Caki2 (cell line): ENCODE results near the gene KLK6. TPM values are rescaled to one million over a fixed set of nuclear protein-coding genes. Genes with fewer than 3 reads are reported as not detected.

Source experiments
- DNase-seq: peaks from one replicate; pipeline ENCODE4 v3.0.0-alpha.2; 2015; ENCODE audit warnings: low read depth
- in situ Hi-C: cut with HindIII; loops from 2 replicates; pipeline ENCODE4 v1.10.0; 2016; ENCODE audit warnings: low sequenced_read_pairs, low pct_unique_long_range_greater_than_20kb, mixed read lengths
- total RNA-seq: library from RNA; depleted of rRNA; stranded (reverse); fragments of >200 nt; shearing (Covaris generic); gene quantifications from 2 replicates; pipeline ENCODE4 v1.2.3, GENCODE V29; 2014; ENCODE audit warnings: low replicate concordance; rRNA removed

The KLK6 gene
- total RNA-seq = not detected in 2 replicates

GRCh38 chr19:50969413-50969760 lies at the start of gene KLK6:
Gene KLK6, minus strand, starts transcription at chr19:50969591. Its CDS starts 1,487 bp downstream, at chr19:50968104.
- in situ Hi-C loops = no loop called here

GRCh38 chr19:51018745-51019543 lies 49.6 kb upstream of the KLK6 start:
- in situ Hi-C loops = no loop called here
- DNase-seq = no peak

More at GRCh38 chr19:50969413-50969760, at the start of gene KLK6:
- DNase-seq = no peak

DNA sequence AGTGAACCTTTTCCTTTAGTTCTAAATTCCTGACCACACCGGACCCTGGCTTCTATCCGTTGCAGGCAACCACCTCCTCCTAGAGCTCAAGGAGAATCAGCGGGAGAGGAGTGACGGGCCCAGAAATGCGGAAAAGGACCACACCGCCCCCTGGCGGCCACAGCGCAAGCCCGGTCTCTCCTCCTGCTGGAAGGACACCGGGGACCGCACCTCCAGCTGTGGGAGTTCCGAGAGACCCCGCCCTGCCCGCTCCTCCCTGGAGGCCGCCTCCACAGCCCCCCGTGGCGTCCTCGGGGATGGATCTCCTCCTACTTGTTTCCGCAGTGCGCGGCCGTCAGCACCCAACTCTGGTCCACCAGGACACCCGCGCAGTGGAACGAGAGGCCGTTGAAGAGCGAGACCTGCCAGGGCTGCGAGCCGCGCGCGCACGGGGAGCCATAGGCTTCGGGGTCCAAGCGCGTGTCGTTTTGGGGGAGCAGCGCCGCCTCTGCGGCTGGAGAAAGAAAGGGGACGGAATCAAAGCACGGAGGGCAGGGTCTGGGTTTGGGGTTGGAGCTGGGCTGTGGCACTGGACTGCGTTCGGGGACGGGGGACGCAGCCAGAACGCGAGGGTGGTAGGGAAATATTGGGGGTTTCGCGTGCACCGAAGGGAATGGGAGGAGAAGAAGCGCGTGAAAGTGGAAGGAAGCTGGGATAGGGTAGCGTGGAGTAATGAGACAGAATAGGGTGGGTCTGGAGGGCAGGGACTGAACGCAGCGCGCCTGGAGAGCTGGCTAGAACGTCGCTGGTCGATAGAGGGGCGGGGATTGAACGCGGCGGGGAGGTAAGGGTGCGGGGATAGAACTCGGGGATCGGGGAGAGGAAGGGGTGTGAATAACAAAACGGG lies 47.6 kb upstream of the KLK6 start:
- in situ Hi-C loops = no loop called here
- DNase-seq = peak; percentile 41

DNA sequence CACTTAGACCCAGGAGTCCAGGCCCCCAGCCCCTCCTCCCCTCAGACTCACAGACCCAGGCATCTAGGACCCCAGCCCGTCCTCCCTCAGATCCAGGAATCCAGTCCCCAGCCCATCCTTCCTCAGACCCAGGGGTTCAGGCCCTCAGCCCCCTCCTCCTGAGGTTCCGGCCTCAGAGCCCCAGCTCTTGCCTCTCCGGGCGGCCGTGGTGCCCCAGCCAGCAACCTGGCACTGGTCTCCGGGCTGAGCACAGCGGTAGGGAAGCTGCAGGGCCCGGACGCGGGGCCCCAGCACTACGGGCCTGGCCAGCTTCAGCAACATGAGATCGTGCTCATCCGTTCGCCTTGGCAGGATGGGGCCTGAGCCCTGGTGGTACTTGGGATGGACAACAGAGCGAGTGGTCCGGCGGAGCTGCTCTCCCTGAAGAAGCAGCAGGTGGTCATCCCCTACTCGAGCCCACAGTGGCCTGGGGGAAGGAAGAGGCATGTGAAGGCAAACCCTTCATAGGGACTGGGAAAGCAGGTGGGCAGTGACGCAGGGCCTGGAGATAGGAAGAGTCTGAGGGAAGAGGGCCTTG lies 46.4 kb upstream of the KLK6 start:
- in situ Hi-C loops = no loop called here

DNA sequence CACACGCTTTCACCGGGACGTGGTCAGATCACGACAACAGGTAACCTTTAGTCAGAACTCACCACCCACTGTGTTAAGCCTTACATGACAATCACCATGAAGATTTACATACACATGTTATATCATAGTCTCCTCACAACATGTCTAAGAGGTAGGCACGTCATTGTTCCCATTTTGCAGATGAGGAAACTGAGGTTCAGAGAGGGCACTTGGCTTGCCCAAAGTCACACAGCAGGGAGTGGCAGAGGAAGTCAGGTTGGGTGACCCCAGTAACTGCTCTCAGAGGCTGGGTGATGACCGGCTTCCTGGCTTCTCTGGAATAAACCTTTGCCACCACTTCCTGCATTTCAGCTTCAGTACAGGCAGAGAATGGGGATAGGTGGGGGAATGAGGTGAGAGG lies 44.9 kb upstream of the KLK6 start:
- in situ Hi-C loops = no loop called here
- no peak for DNase-seq

More for the DNA sequence above, 46.4 kb upstream of the KLK6 start:
- DNase-seq = no peak

DNA sequence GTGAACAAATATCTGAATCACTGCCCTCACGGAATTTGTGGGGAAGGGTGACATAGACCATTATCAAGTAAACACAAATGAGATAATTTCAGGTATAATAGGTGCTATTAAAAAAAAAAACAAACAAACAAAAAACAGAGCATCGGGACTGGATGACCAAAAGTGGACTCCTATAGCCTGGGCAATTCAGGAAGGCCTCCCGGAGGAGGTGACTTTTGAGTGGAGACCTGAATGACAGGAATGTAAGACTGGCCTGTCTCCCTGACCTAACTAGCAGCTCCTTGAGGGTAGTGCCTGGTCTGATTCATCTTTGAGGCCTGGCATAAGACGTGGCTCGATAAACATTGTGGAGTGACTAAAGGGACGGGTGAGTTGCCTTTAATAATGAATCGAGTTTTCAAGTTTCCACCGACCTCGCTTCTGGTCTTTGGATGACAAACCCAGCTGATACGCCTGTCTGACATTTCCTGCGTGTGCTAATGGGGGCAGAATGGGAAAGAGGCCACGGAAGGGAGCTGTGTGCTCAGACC lies 43.3 kb upstream of the KLK6 start:
- no peak for DNase-seq
- in situ Hi-C loops = no loop called here

GRCh38 chr19:51010066-51010795 lies 40.8 kb upstream of the KLK6 start:
- in situ Hi-C loops = no loop called here
- no peak for DNase-seq

GRCh38 chr19:51009061-51009891 lies 39.9 kb upstream of the KLK6 start:
- DNase-seq = no peak
- in situ Hi-C loops = no loop called here

GRCh38 chr19:51007488-51007887 lies 38.1 kb upstream of the KLK6 start:
- in situ Hi-C loops = no loop called here

GRCh38 chr19:51006406-51006805 lies 37.0 kb upstream of the KLK6 start:
- no peak for DNase-seq
- in situ Hi-C loops = no loop called here

More at GRCh38 chr19:51007488-51007887, 38.1 kb upstream of the KLK6 start:
- DNase-seq = no peak

DNA sequence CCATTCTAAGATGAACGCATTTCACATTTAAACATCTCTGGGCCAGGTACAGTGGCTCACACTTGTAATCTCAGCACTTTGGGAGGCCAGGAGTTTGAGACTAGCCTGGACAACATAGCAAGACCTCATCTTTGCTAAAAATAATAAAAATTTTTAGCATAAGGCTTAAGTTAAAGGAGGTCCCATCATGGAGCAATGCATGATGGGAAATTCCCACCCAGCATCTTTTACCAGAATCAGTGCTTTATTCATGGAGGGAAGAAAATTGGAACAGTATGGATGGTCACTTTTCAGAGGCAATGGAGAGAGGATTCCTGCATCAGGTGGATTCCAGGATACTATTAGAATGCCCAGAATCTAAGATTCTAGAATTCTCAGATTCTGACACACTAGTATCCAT lies 35.9 kb upstream of the KLK6 start:
- DNase-seq = no peak
- in situ Hi-C loops = no loop called here

DNA sequence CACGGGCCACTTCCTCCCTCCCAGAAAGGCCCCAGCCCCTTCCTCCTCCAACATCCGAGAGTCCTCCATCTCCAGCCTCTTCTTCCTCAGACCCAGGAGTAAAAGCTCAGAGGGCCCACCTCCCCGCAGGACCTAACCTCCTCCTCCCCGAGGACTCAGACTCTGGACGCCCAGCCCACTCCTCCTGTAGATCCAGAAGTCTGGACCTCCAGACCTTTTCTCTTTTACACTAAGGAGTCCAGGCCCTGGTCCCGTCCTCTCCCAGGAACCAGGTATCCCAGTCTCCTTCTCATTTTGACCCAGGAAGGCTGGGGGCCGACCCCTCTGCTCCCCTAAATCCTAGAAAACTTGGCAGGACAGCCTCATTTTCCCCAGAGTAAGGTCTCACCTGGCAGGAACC lies 33.9 kb upstream of the KLK6 start:
- DNase-seq = no peak
- in situ Hi-C loops = no loop called here

DNA sequence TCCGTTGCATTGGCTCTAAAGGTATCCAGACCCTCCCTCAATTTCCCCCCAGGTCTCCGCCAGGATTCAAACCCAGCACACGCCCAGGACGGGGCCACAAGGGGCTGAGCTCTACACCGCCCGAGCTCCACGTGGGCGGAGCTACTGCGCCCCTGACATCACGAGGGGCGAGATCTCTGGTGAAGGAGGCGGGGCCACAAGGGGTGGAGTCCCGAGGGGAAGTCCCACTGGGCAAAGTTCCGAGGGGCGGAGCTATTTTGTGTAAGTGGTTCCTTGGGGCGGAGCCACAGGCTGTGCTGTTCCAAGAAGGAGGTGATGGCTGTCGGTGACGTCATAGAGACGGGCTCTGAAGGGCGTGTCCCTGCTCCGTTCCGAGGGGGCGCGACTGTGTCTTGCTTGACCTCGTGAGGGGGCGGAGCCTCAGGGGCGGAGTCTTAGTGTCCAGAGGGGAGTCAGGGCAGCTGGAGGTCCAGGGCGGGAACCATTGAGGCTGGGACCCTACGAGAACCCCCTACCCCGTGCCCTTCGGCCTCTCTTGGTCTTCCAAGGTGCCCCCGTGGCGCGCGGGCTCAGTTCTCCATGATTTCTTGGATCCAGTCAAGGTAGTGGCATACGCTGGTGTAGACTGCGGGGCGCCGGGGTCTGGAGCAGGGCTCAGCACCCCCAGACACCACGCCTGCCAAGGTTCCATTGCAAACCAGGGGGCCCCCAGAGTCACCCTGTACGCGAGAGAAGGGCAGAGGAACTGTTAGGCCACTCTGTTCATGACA lies 33.3 kb upstream of the KLK6 start:
- DNase-seq = peak; percentile 98
- in situ Hi-C loops = no loop called here

- in situ Hi-C loops = no loop called here
- no peak for DNase-seq
These were observed 32.7 kb upstream of the KLK6 start for GRCh38 chr19:51002089-51002532.

- in situ Hi-C loops = no loop called here
- DNase-seq = no peak
These were observed 32.1 kb upstream of the KLK6 start, which contains the start of gene KLK8 for GRCh38 chr19:51001515-51001914. Gene KLK8, minus strand, starts transcription at chr19:51001604. Its CDS starts 437 bp downstream, at chr19:51001167.

- in situ Hi-C loops = no loop called here
- DNase-seq = no peak
These were observed 31.6 kb upstream of the KLK6 start for GRCh38 chr19:51000981-51001380.
